Liver (tissue), 9 donors: Measurements from ENCODE around the gene ADM2. TPM values are rescaled to one million over a fixed set of nuclear protein-coding genes. Genes with fewer than 3 reads are reported as not detected.

Experiments used
- DNase-seq: peaks from one replicate; pipeline ENCODE4 v3.0.0-alpha.2; 2017; ENCODE audit warnings: low spot score
- H3K27ac ChIP-seq, 2 donors: one replicate each; pipeline ENCODE4 v1.7.0; 2013; ENCODE audit warnings: inconsistent platforms in 2 of 2, low read length in 2 of 2, control low read depth in 1 of 2, low read depth in 1 of 2, mild to moderate bottlenecking in 1 of 2
- H3K27me3 ChIP-seq, 4 donors: one replicate each; pipeline versions ENCODE4 v1.6.1 to v1.7.0; 2013; ENCODE audit warnings: low read length in 3 of 4, inconsistent platforms in 1 of 4, mild to moderate bottlenecking in 1 of 4, moderate library complexity in 1 of 4; ENCODE audit not compliant: control insufficient read depth in 4 of 4, insufficient read depth in 4 of 4
- H3K36me3 ChIP-seq, 4 donors: one replicate each; pipeline versions ENCODE4 v1.6.1 to v1.7.0; 2013; ENCODE audit warnings: low read length in 3 of 4, mild to moderate bottlenecking in 3 of 4, low read depth in 1 of 4, moderate library complexity in 1 of 4; ENCODE audit not compliant: control insufficient read depth in 4 of 4, insufficient read depth in 3 of 4
- H3K4me1 ChIP-seq, 4 donors: one replicate each; pipeline versions ENCODE4 v1.6.1 to v1.7.0; 2013; ENCODE audit warnings: low read length in 3 of 4, mild to moderate bottlenecking in 3 of 4, moderate library complexity in 1 of 4; ENCODE audit not compliant: control insufficient read depth in 4 of 4, insufficient read depth in 4 of 4
- H3K4me3 ChIP-seq, 3 donors: one replicate each; pipeline versions ENCODE4 v1.6.1 to v1.7.0; 2013; ENCODE audit warnings: low read length in 3 of 3, control low read depth in 1 of 3, low read depth in 1 of 3, mild to moderate bottlenecking in 1 of 3
- H3K9ac ChIP-seq, 2 donors: one replicate each; pipeline ENCODE4 v1.7.0; 2013; ENCODE audit warnings: low read length in 2 of 2, mild to moderate bottlenecking in 2 of 2, moderate library complexity in 2 of 2, control low read depth in 1 of 2, low read depth in 1 of 2
- H3K9me3 ChIP-seq, 4 donors: one replicate each; pipeline versions ENCODE4 v1.6.1 to v1.7.0; 2013; ENCODE audit warnings: low read length in 3 of 4; ENCODE audit not compliant: control insufficient read depth in 4 of 4
- ATF3 ChIP-seq: IDR thresholded peaks from 2 replicates; pipeline ENCODE4 v1.6.1; 2016; ENCODE audit warnings: antibody characterized with exemption
- CTCF ChIP-seq: fragments of 150-350 bp; IDR thresholded peaks from 2 replicates; pipeline ENCODE4 v1.5.1; 2017; ENCODE audit warnings: improper control_type of control experiment, low read depth, low read length; ENCODE audit not compliant: missing input control
- EGR1 ChIP-seq, 2 donors: IDR thresholded peaks; 2 replicates each; pipeline ENCODE4 v1.6.1; 2016 to 2018; ENCODE audit warnings: antibody characterized with exemption in 2 of 2, low read depth in 2 of 2
- FOXA1 ChIP-seq: IDR thresholded peaks from 2 replicates; pipeline ENCODE4 v1.6.1; 2016; ENCODE audit warnings: antibody characterized with exemption
- GABPA ChIP-seq, 2 donors: IDR thresholded peaks in 1 of 2; conservative IDR thresholded peaks in 1 of 2; 2 replicates each; pipeline ENCODE4 v1.6.1; 2016; ENCODE audit warnings: antibody characterized with exemption in 2 of 2, mild to moderate bottlenecking in 1 of 2, moderate library complexity in 1 of 2
- JUND ChIP-seq, 2 donors: IDR thresholded peaks; 2 replicates each; pipeline ENCODE4 v1.6.1; 2016; ENCODE audit warnings: antibody characterized with exemption in 2 of 2
- MAX ChIP-seq: IDR thresholded peaks from 2 replicates; pipeline ENCODE4 v1.6.1; 2016; ENCODE audit warnings: antibody characterized with exemption
- NR2F2 ChIP-seq: IDR thresholded peaks from 2 replicates; pipeline ENCODE4 v1.6.1; 2016; ENCODE audit warnings: antibody characterized with exemption
- RXRA ChIP-seq, 2 donors: IDR thresholded peaks; 2 replicates each; pipeline ENCODE4 v1.6.1; 2017 to 2018; ENCODE audit warnings: antibody characterized with exemption in 2 of 2, mild to moderate bottlenecking in 1 of 2
- SP1 ChIP-seq: IDR thresholded peaks from 2 replicates; pipeline ENCODE4 v1.6.1; 2018; ENCODE audit warnings: antibody characterized with exemption, mild to moderate bottlenecking
- YY1 ChIP-seq: IDR thresholded peaks from 2 replicates; pipeline ENCODE4 v1.6.1; 2016; ENCODE audit warnings: antibody characterized with exemption, mild to moderate bottlenecking
- WGBS: extraction: QIAGEN DNeasy Blood & Tissue Kit; methylation state at CpG from one replicate; pipeline ENCODE4 v1.1.7; 2013; 5-methylcytosine and 5-hydroxymethylcytosine counted together
- polyA plus RNA-seq, 2 donors: library from polyadenylated mRNA; stranded (reverse) in 1 of 2; unstranded in 1 of 2; fragments of 200-250 nt in 1 of 2; fragments of >200 nt in 1 of 2; fragmentation: Nextera tagmentation in 1 of 2; extraction: Ambion mirVana in 1 of 2; gene quantifications; one replicate each; pipeline versions ENCODE4 v1.2.1 to v1.2.3, GENCODE V29; 2013 to 2015
- total RNA-seq, 2 donors: library from RNA; depleted of rRNA; stranded (reverse); fragments of >200 nt; gene quantifications; one replicate each; pipeline ENCODE4 v1.2.3, GENCODE V29; 2014
- TF ChIP-seq, protein P1 (sequence below): IDR thresholded peaks from 2 replicates; pipeline ENCODE4 v1.6.1; 2016; ENCODE audit warnings: antibody characterized with exemption, mild to moderate bottlenecking
- donor health status: healthy.
- donor health status: healthy.
- donor health status: healthy.
- donor health status: healthy.
- donor health status: healthy.

The ADM2 gene
- total and polyA plus RNA-seq, 4 donors = 0.79 to 2.8 (median 1.3) TPM

GRCh38 chr22:50507991-50508884, 26.9 kb downstream of the ADM2 start, which contains the start of gene NCAPH2:
Gene NCAPH2, plus strand, starts transcription at chr22:50508224. Its CDS starts 114 bp downstream, at chr22:50508338.
- Histone ChIP-seq H3K36me3 (peaks cover 0 to 13% (median 3%) of the 10 kb centered on the region in 4 donors), H3K4me1 (peaks cover 11 to 27% (median 24%) of the 10 kb centered on the region in 4 donors), H3K27me3 (no peaks in the 10 kb centered on the region), H3K9ac (peak within 1 kb of the TSS; percentile 86 to 99), H3K4me3 (peak within 1 kb of the TSS; percentile 87 to 97 (median 89)), H3K9me3 (no peaks in the 10 kb centered on the region), H3K27ac (peak within 1 kb of the TSS; percentile 86 to 90)
- TF ChIP-seq EGR1 (IDR thresholded peaks at IDR 0.05; ENCODE audit: low read depth in 2 of 2) (peak; percentile 73 to 82), ATF3 (no peak), SP1 (peak; percentile 40), MAX (no peak), CTCF (peak; percentile 7), FOXA1 (no peak), GABPA (IDR thresholded peaks at IDR 0.05 in 1 of 2, conservative IDR thresholded peaks at IDR 0.05 in 1 of 2) (peak in 1 of 2 donors; percentile 88), RXRA (IDR thresholded peaks at IDR 0.05) (peak; percentile 15 to 45), YY1 (peak; percentile 98), JUND (IDR thresholded peaks at IDR 0.05) (peak in 1 of 2 donors; percentile 38)
- WGBS = under 1% methylated on average over 76 of the region's 76 CpGs
- DNase-seq = no peak

- peak overlapping the region; percentile 67 to 97 (median 67) for H3K4me3 ChIP-seq
- peaks cover 11 to 27% (median 24%) of the 10 kb centered on the region in 4 donors for H3K4me1 ChIP-seq
- TF ChIP-seq NR2F2 (no peak), SP1 (no peak), YY1 (no peak)
- TF ChIP-seq, protein P1, sequence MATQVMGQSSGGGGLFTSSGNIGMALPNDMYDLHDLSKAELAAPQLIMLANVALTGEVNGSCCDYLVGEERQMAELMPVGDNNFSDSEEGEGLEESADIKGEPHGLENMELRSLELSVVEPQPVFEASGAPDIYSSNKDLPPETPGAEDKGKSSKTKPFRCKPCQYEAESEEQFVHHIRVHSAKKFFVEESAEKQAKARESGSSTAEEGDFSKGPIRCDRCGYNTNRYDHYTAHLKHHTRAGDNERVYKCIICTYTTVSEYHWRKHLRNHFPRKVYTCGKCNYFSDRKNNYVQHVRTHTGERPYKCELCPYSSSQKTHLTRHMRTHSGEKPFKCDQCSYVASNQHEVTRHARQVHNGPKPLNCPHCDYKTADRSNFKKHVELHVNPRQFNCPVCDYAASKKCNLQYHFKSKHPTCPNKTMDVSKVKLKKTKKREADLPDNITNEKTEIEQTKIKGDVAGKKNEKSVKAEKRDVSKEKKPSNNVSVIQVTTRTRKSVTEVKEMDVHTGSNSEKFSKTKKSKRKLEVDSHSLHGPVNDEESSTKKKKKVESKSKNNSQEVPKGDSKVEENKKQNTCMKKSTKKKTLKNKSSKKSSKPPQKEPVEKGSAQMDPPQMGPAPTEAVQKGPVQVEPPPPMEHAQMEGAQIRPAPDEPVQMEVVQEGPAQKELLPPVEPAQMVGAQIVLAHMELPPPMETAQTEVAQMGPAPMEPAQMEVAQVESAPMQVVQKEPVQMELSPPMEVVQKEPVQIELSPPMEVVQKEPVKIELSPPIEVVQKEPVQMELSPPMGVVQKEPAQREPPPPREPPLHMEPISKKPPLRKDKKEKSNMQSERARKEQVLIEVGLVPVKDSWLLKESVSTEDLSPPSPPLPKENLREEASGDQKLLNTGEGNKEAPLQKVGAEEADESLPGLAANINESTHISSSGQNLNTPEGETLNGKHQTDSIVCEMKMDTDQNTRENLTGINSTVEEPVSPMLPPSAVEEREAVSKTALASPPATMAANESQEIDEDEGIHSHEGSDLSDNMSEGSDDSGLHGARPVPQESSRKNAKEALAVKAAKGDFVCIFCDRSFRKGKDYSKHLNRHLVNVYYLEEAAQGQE = no peak
- H3K36me3 ChIP-seq = peaks cover 0 to 7% (median 2%) of the 10 kb centered on the region in 4 donors
- no peak for DNase-seq
- peak overlapping the region; percentile 39 to 86 for H3K9ac ChIP-seq
- H3K9me3 ChIP-seq = no peaks in the 10 kb centered on the region
- no peaks in the 10 kb centered on the region for H3K27me3 ChIP-seq
- H3K27ac ChIP-seq = peak overlapping the region; percentile 86 to 90
- WGBS = 23% methylated on average over 3 of the region's 3 CpGs
These were observed 27.6 kb downstream of the ADM2 start for GRCh38 chr22:50508897-50509296.
